Gastrocnemius medialis (tissue), 4 donors: Measurements from ENCODE around the gene PRX.
"Not testable (repeated sequence)": the region's sequence is repeated elsewhere in the genome, so short reads cannot be mapped to it uniquely, and the experiment has no call there.

ENCODE experiments used
- CTCF ChIP-seq, 5 experiments: fragments of 450-650 bp in 3 of 5; fragments of 200-600 bp in 2 of 5; sonication (generic) in 2 of 5; IDR thresholded peaks in 4 of 5; conservative IDR thresholded peaks in 1 of 5; 1 replicate in 4 of 5; 2 replicates in 1 of 5; pipeline ENCODE4 v1.5.1; 2016 to 2019; ENCODE audit warnings: antibody characterized with exemption in 5 of 5, mild to moderate bottlenecking in 3 of 5, moderate library complexity in 3 of 5
- POLR2A ChIP-seq, 2 donors: fragments of 450-650 bp; IDR thresholded peaks; one replicate each; pipeline ENCODE4 v1.6.1; 2017; ENCODE audit warnings: antibody characterized with exemption in 2 of 2, mild to moderate bottlenecking in 2 of 2, moderate library complexity in 2 of 2

DNA sequence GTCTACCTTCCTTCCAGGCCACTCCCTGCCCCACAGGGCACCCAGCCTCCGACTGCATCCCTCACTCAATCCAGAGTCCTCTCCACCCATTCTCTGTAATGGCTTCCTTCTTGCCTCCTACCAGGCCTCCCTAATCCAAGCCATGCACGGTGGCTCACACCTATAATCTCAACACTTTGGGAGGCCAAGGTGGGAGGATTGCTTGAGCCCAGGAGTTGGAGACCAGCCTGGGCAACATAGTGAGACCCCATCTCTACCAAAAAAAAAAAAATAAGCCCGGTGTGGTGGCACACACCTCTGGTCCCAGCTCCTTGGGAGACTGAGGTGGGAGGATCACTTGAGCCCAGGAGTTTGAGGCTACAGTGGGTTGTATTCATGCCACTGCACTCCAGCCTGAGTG is 42.9 kb downstream of the PRX start:
- TF ChIP-seq CTCF (IDR thresholded peaks at IDR 0.05 in 4 of 5, conservative IDR thresholded peaks at IDR 0.05 in 1 of 5); POLR2A (IDR thresholded peaks at IDR 0.05): not testable (repeated sequence)
